Effector memory CD4-positive, alpha-beta T cell (primary cell): ENCODE results near the gene SIPA1L2.
A peak's percentile ranks its signal among the peaks of the same experiment; 100 is the strongest.

Source experiments
- DNase-seq, 3 donors: peaks; one replicate each; pipeline ENCODE4 v3.0.0-alpha.2; 2020
- H3K27ac ChIP-seq: 2 replicates; pipeline ENCODE4 v1.7.0; 2013; ENCODE audit warnings: mild to moderate bottlenecking, low read length, moderate library complexity; ENCODE audit not compliant: insufficient read depth, poor library complexity, severe bottlenecking
- H3K27me3 ChIP-seq: replicated peaks from 2 replicates; pipeline ENCODE4 v1.7.0; 2013; ENCODE audit warnings: mild to moderate bottlenecking, low read length; ENCODE audit not compliant: insufficient read depth, control insufficient read depth, poor library complexity, severe bottlenecking
- H3K36me3 ChIP-seq: 2 replicates; pipeline ENCODE4 v1.7.0; 2013; ENCODE audit warnings: mild to moderate bottlenecking, low read length, moderate library complexity; ENCODE audit not compliant: control insufficient read depth, insufficient read depth
- H3K4me1 ChIP-seq: 2 replicates; pipeline ENCODE4 v1.7.0; 2013; ENCODE audit warnings: low read length, mild to moderate bottlenecking; ENCODE audit not compliant: control insufficient read depth, insufficient read depth, poor library complexity, severe bottlenecking
- H3K4me3 ChIP-seq: 2 replicates; pipeline ENCODE4 v1.7.0; 2013; ENCODE audit warnings: low read length, low read depth, mild to moderate bottlenecking; ENCODE audit not compliant: insufficient read depth, poor library complexity, severe bottlenecking
- H3K9me3 ChIP-seq: 2 replicates; pipeline ENCODE4 v1.7.0; 2013; ENCODE audit warnings: mild to moderate bottlenecking, low read length, moderate library complexity; ENCODE audit not compliant: control insufficient read depth

The SIPA1L2 gene

DNA sequence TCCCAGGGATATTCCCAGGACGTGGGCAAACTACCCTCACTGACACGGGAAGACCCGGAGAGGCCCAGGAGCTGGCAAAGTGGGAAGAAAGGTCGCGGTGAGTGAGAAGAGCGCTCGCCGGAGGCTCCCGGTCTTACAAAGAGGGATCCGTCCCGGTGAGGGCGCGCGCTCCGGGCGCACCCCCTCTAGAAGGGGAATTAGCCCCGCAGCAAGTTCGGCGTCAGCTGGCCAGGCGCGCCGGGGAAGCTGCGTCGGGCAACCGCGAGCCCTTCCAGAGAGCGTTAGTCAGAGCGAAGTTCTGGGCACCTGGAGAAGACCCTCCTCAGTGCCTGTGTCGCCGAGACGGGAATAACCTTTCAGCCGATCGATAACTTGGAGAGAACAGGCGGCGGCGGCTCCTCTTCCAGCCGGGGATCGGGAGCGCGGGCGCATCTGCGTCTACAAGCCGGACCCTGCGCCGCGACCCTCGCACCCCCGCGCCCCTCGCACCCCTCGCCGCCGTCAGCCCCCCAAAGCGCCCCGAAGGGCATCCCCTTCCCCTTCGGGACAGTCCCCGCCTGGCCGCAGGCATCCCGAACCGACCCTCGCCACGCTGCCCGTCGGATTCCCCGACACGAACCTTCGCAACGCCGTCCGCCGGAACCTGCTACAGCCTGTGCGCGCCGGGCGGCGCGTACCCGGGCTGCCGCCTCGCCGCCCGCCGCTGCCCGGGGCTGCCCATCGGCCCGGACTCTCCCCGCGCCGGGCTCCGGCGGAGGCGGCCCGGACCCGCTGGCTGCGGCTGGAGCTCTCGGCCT lies 485 bp downstream of the SIPA1L2 start:
- peaks cover 10% of the 10 kb centered on the region for H3K4me1 ChIP-seq
- H3K36me3 ChIP-seq: no peaks in the 10 kb centered on the region
- no peaks in the 10 kb centered on the region for H3K9me3 ChIP-seq
- DNase-seq: no peak
- H3K27me3 ChIP-seq: no peaks in the 10 kb centered on the region
- no peak overlapping the region for H3K27ac ChIP-seq
- peak overlapping the region; percentile 55 for H3K4me3 ChIP-seq

DNA sequence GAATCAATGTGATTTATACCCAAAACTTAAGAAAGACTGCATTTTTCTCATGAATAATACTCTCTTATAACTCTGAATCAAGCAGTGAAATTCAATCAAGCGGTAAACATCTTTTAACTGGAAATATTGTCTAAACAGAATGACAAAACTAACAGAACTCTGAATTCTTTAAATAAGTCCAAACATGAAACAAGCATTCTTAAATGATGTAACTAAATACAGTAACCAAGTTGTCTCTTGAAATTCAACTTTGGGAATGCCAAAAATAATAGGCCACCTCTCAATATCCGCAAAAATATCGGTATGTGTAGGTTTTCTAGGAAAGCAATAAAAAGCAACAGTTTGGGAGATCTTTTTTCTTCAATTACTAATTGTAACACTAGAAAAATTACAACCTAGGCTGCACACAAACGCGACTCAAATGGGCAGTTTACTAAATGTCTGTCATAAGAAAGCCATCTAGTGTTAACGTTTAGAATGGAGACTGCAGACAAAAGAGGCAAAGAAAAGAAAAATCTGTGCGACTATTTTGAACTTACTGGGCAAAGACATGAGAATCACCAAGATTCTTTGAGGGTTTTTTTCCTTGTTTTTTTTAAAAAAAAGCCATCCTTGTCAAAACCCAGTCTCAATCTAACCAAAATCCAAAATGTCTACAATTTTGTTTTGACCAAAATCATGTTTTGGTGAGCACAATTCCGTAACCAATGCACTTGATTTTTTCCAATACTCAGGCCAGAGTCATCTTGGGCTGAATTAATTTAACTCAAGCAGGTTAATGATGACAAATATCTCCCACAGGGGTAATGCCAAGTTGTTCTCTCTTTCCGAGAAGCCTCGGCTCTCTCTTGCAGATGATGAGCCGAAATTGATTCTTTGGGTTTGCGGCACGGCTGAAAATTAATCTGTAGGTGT lies 1.3 kb downstream of the SIPA1L2 start:
- Histone ChIP-seq H3K27me3 (no peaks in the 10 kb centered on the region), H3K9me3 (no peaks in the 10 kb centered on the region), H3K36me3 (no peaks in the 10 kb centered on the region), H3K4me3 (peak overlapping the region; percentile 55), H3K27ac (no peak overlapping the region), H3K4me1 (peaks cover 10% of the 10 kb centered on the region)
- no peak for DNase-seq

DNA sequence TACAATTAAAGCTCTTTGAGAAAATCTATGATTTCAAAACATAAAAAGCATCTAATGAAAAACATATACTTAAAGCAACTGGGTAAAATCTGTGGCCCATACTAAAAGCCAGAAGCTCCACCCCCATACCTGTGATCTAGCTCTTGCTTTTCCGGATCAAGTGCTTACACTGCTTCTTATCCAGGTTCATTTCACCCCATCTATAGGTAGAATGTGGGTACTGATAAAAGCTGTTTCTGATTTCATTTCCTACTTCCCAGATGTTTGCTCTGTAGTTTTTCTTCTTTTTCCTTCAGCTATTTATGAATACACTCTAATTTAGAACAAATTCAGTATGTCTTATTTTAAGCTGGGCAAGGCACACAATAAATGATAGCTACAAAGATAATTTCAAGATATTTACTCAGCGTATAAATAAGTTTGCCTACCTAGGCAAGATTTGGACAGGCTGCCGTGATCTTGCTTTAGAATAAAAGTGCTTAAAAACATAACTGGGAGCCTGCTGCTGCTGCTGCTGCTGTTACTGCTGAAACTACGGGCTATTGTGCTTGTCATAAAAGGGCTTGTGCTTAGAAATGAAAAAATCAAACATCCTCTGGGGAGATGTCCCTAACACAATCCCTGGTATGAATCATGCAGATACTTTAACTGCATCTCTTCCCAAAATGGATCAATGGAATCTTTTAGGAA lies 2.1 kb downstream of the SIPA1L2 start:
- H3K4me1 ChIP-seq: peaks cover 10% of the 10 kb centered on the region
- H3K27ac ChIP-seq: no peak overlapping the region
- no peak overlapping the region for H3K4me3 ChIP-seq
- H3K36me3 ChIP-seq: no peaks in the 10 kb centered on the region
- DNase-seq: no peak
- no peaks in the 10 kb centered on the region for H3K27me3 ChIP-seq
- no peaks in the 10 kb centered on the region for H3K9me3 ChIP-seq

DNA sequence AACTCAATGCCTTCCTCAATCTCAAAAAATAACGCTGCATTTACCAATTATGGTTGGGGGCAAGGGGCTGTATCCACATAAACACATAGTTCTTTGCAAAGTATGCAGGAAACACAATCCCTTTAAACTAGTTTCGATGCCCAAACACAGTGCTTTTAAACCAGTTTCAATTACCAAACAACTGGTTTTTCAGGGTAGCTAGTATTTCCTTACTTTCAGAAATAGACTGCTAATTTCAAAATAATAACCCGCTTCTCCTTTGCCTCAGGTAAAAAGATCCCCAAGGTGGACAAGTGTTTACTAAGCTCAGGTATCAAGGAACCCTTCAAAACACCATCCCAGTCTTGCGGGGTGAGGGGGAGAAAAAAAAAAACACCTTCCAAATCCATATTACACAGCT lies 2.8 kb downstream of the SIPA1L2 start:
- DNase-seq: no peak
- Histone ChIP-seq H3K27ac (no peak overlapping the region), H3K4me3 (no peak overlapping the region), H3K36me3 (no peaks in the 10 kb centered on the region), H3K4me1 (peaks cover 10% of the 10 kb centered on the region), H3K27me3 (no peaks in the 10 kb centered on the region), H3K9me3 (no peaks in the 10 kb centered on the region)

DNA sequence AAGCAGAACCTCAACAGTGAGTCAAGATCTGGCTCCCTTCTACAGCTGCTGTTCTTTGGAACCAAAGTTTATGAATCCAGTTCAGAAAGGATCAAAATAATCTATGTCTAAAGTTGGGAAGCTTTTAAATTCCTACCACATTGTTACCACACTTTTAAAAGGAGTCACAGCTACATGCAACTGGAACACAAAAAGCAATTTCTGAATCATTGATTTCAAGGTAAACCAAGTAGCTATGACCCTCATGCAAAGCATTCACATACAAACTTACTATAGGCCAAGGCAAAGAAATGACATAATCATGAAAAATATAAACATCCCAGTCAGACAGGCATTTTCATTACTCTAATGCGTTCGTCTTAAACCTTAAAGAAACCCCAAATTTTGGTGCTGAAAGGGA lies 3.5 kb downstream of the SIPA1L2 start:
- no peaks in the 10 kb centered on the region for H3K9me3 ChIP-seq
- no peaks in the 10 kb centered on the region for H3K36me3 ChIP-seq
- no peak overlapping the region for H3K27ac ChIP-seq
- DNase-seq: no peak
- no peak overlapping the region for H3K4me3 ChIP-seq
- peaks cover 10% of the 10 kb centered on the region for H3K4me1 ChIP-seq
- no peaks in the 10 kb centered on the region for H3K27me3 ChIP-seq

DNA sequence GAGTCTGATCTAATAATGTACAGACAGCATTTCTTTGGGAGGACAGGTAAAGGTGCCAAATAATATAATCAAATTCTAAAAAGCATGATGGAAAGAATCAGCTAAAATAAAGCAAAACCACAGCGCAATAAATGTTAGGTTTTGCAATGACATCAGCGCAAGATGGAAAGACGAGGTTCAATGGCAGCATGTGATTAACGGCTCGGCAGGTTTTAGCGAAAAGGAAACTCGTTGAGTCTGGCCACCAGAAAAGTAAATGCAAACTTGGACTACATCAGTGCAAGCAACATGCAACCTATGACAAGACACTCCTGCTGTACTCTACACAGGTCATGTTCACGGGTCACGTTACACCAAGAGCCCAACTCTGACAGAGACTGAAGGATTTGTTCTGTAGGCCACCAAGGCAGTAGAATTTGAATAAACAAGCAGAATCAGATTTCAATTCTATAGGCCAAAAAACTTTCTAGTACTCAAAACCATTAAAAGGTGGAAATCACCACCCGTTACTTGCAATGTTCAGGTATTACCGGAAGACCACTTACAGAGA lies 4.5 kb downstream of the SIPA1L2 start:
- no peaks in the 10 kb centered on the region for H3K27me3 ChIP-seq
- H3K4me3 ChIP-seq: no peak overlapping the region
- peaks cover 4% of the 10 kb centered on the region for H3K4me1 ChIP-seq
- H3K9me3 ChIP-seq: no peaks in the 10 kb centered on the region
- H3K36me3 ChIP-seq: no peaks in the 10 kb centered on the region
- no peak for DNase-seq
- H3K27ac ChIP-seq: no peak overlapping the region

DNA sequence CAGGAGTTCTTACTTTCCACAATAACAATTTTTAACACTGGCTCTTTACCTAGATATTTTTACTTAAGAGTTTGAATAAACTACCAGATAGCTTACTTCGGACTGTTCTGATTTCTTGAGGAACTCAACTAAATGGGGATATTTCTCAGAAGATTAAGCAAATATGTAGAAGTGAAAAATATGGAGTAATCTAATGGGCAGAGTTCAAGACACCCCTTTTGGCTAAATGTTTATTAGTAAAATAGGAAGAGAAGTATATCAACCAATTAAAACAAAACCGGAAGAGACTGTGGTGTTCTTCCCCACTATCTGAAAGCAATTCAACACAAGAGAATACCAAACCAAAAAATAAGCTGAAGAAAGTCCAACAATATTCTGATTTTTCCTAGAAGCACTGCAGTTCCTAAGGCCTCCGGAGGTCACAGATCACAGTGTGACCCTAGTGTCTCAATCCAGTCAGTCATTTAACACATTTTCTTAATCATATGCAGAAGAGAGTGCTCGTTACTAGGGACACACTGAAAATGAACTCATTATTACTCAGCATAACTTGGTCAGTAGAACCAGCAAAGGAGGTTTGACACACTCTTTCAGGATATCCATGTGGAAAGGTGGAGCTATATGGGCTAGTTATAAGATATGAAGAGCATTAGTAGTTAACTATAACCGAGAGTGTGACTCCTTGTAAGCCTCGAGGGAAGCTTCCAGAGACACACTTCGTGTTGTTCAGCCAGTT lies 5.2 kb downstream of the SIPA1L2 start:
- no peak overlapping the region for H3K4me3 ChIP-seq
- no peak for DNase-seq
- peaks cover 4% of the 10 kb centered on the region for H3K4me1 ChIP-seq

DNA sequence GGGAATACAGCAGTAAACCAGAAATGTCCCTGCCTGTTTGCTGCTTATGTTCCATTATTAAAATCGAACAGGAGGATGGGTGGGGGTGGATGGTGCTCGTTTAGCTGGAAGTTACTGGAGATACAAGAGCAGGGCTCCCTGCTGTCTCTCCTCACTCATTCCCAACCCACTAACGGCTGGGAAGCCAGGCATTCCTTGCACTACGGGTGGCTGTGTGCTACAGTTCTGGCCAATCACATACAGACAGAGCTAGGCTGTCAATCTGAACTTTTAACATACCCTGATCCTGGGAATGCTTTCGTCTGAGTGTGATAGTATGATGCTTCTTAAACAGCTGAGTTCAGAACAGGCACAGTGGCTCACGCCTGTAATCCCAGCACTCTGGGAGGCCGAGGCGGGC lies 7.0 kb downstream of the SIPA1L2 start:
- Histone ChIP-seq H3K9me3 (no peaks in the 10 kb centered on the region), H3K27ac (no peak overlapping the region), H3K27me3 (no peaks in the 10 kb centered on the region), H3K4me1 (no peaks in the 10 kb centered on the region), H3K4me3 (no peak overlapping the region), H3K36me3 (no peaks in the 10 kb centered on the region)
- DNase-seq: no peak

More for the DNA sequence above, 5.2 kb downstream of the SIPA1L2 start:
- Histone ChIP-seq H3K36me3 (no peaks in the 10 kb centered on the region), H3K9me3 (no peaks in the 10 kb centered on the region), H3K27me3 (no peaks in the 10 kb centered on the region), H3K27ac (no peak overlapping the region)

DNA sequence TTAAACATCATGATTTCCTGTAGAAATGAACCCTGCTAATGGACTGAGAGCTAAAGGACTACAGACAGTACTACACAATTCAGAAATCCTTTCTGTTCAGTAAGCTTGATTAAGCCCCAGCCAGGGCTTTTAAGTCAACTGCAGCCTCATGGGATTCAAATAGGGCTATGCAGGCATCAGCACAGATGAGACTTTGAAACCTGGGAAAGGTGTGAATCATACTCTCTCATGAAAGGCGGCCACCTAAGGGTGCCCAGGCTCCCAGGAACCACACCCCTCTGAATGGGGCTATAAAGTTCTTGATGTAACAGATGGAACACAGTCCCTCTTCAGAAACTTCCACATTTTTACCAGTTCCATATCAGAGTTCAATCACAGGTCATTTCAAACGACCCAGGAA lies 7.6 kb downstream of the SIPA1L2 start:
- no peaks in the 10 kb centered on the region for H3K9me3 ChIP-seq
- H3K4me3 ChIP-seq: no peak overlapping the region
- no peaks in the 10 kb centered on the region for H3K36me3 ChIP-seq
- H3K27me3 ChIP-seq: no peaks in the 10 kb centered on the region
- H3K4me1 ChIP-seq: no peaks in the 10 kb centered on the region
- DNase-seq: no peak
- no peak overlapping the region for H3K27ac ChIP-seq
